Measurements from ENCODE around the gene PRG2. TPM values are rescaled to one million over a fixed set of nuclear protein-coding genes. Genes with fewer than 3 reads are reported as not detected.
A peak's percentile ranks its signal among the peaks of the same experiment; 100 is the strongest.

The PRG2 gene
- total and polyA plus RNA-seq, 9 of the 15 experiments (the other 6 are each of a cell fraction or from before 2014, with no cell fraction given) = 1.8 to 78.0 (median 26.6) TPM

DNA sequence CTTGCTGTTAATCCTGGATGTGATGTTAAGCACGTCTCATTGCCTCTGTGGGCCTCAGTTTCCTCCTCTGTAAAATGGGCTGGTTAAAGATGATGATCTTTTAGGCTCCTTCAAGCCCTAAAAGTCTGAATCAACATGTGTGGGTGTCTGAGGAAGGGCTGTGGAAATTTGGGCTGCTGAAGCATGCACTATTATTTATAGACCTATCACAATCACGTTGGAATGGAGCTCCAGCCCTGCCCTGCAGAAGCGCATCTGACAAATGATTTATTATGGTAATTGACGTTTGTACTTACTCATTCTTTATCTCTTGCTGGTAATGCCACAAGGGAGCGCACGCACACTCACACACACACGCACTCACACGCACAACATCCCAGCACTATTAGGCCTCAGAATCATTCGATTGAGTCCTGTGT is 31.9 kb downstream of the PRG2 start (continued):
- TF ChIP-seq, protein P1, sequence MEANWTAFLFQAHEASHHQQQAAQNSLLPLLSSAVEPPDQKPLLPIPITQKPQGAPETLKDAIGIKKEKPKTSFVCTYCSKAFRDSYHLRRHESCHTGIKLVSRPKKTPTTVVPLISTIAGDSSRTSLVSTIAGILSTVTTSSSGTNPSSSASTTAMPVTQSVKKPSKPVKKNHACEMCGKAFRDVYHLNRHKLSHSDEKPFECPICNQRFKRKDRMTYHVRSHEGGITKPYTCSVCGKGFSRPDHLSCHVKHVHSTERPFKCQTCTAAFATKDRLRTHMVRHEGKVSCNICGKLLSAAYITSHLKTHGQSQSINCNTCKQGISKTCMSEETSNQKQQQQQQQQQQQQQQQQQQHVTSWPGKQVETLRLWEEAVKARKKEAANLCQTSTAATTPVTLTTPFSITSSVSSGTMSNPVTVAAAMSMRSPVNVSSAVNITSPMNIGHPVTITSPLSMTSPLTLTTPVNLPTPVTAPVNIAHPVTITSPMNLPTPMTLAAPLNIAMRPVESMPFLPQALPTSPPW (CRISPR knock-in tag; IDR thresholded peaks at IDR 0.05) = no peak
- TF ChIP-seq FUS (optimal IDR thresholded peaks at IDR 0.05; ENCODE audit: low read depth, low read length) (no peak), PURB (CRISPR knock-in tag; IDR thresholded peaks at IDR 0.05; ENCODE audit: low read depth) (no peak), RBBP5 (IDR thresholded peaks at IDR 0.05; ENCODE audit: borderline replicate concordance, insufficient read depth, low read length, poor library complexity, severe bottlenecking) (no peak), ESRRB (CRISPR knock-in tag; IDR thresholded peaks at IDR 0.05; ENCODE audit: borderline replicate concordance) (no peak), FOXM1 (IDR thresholded peaks at IDR 0.05; ENCODE audit: low read depth) (no peak), FOXM1 (CRISPR knock-in tag; IDR thresholded peaks at IDR 0.05; ENCODE audit: low read depth) (no peak), MED1 (CRISPR knock-in tag; IDR thresholded peaks at IDR 0.05; ENCODE audit: borderline replicate concordance) (no peak), SMAD1 (IDR thresholded peaks at IDR 0.05; ENCODE audit: low read depth, low read length, partially characterized antibody) (no peak), RFX1 (IDR thresholded peaks at IDR 0.05) (no peak), ETV1 (tag; conservative IDR thresholded peaks at IDR 0.05; ENCODE audit: low read depth) (no peak), ZNF41 (CRISPR knock-in tag; conservative IDR thresholded peaks at IDR 0.05) (no peak), CHD4 (IDR thresholded peaks at IDR 0.05; ENCODE audit: insufficient read depth, insufficient replicate concordance, low read depth, low read length, poor library complexity, severe bottlenecking) (peak; percentile 7), ZNF764 (CRISPR knock-in tag; IDR thresholded peaks at IDR 0.05; ENCODE audit: low read depth) (no peak), GABPA (tag; conservative IDR thresholded peaks at IDR 0.05; ENCODE audit: low read depth) (no peak), MCM5 (IDR thresholded peaks at IDR 0.05; ENCODE audit: low read depth) (no peak), DPF2 (IDR thresholded peaks at IDR 0.05) (peak; percentile 57), TAF15 (IDR thresholded peaks at IDR 0.05; ENCODE audit: low read depth, low read length) (no peak), HDAC3 (IDR thresholded peaks at IDR 0.05; ENCODE audit: borderline replicate concordance, partially characterized antibody) (no peak), KLF13 (tag; IDR thresholded peaks at IDR 0.05; ENCODE audit: borderline replicate concordance, low read depth) (no peak), HDAC8 (tag; IDR thresholded peaks at IDR 0.05) (no peak), BCOR (IDR thresholded peaks at IDR 0.05) (peak; percentile 98)
- TF ChIP-seq, protein P2, sequence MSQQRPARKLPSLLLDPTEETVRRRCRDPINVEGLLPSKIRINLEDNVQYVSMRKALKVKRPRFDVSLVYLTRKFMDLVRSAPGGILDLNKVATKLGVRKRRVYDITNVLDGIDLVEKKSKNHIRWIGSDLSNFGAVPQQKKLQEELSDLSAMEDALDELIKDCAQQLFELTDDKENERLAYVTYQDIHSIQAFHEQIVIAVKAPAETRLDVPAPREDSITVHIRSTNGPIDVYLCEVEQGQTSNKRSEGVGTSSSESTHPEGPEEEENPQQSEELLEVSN (IDR thresholded peaks at IDR 0.05; ENCODE audit: borderline replicate concordance in 1 of 2, extremely low read depth in 1 of 2, insufficient read depth in 1 of 2, insufficient read length in 1 of 2, low read depth in 1 of 2, low read length in 1 of 2, poor library complexity in 1 of 2, severe bottlenecking in 1 of 2) = no peak
- TF ChIP-seq, protein P3, sequence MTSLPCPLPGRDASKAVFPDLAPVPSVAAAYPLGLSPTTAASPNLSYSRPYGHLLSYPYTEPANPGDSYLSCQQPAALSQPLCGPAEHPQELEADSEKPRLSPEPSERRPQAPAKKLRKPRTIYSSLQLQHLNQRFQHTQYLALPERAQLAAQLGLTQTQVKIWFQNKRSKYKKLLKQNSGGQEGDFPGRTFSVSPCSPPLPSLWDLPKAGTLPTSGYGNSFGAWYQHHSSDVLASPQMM (CRISPR knock-in tag; IDR thresholded peaks at IDR 0.05) = no peak

All from K562 (cell line).